Ascending aorta (tissue), 2 donors: Measurements from ENCODE around the gene RNF227. TPM values are rescaled to one million over a fixed set of nuclear protein-coding genes. Genes with fewer than 3 reads are reported as not detected.

Experiments used
- DNase-seq, 2 donors: peaks; one replicate each; pipeline ENCODE4 v3.0.0-alpha.2; 2019; ENCODE audit warnings: low spot score in 2 of 2
- H3K27ac ChIP-seq, 2 donors: fragments of 200-600 bp; sonication (generic); one replicate each; pipeline ENCODE4 v1.5.1; 2016 to 2017; ENCODE audit warnings: mild to moderate bottlenecking in 1 of 2
- H3K27me3 ChIP-seq: fragments of 200-600 bp; sonication (generic); one replicate; pipeline ENCODE4 v1.5.1; 2017
- H3K36me3 ChIP-seq, 2 donors: fragments of 200-600 bp; sonication (generic); one replicate each; pipeline ENCODE4 v1.5.1; 2016
- H3K4me1 ChIP-seq, 2 donors: fragments of 200-600 bp; sonication (generic); one replicate each; pipeline ENCODE4 v1.5.1; 2016 to 2017; ENCODE audit warnings: mild to moderate bottlenecking in 1 of 2
- H3K4me3 ChIP-seq, 2 donors: fragments of 200-600 bp; sonication (generic); one replicate each; pipeline ENCODE4 v1.5.1; 2016 to 2017; ENCODE audit warnings: mild to moderate bottlenecking in 1 of 2
- H3K9me3 ChIP-seq, 2 donors: fragments of 200-600 bp; sonication (generic); one replicate each; pipeline ENCODE4 v1.5.1; 2016
- CTCF ChIP-seq, 3 experiments: fragments of 200-600 bp in 2 of 3; fragments of 450-650 bp in 1 of 3; sonication (generic) in 2 of 3; IDR thresholded peaks; one replicate each; pipeline ENCODE4 v1.5.1; 2016 to 2019; ENCODE audit warnings: antibody characterized with exemption in 3 of 3, mild to moderate bottlenecking in 1 of 3, moderate library complexity in 1 of 3
- intact Hi-C: fragments of 100-400 bp; cut with DNase I; formaldehyde crosslinking; loops from one replicate; pipeline ENCODE4 v1.15.1; 2023
- total RNA-seq: library from RNA; depleted of rRNA; stranded (reverse); fragments of >200 nt; gene quantifications from one replicate; pipeline ENCODE4 v1.1.0, GENCODE V29; 2016

The RNF227 gene
- total RNA-seq, 1 donor from 2014 or later, result 0.32 TPM

GRCh38 chr17:7893187-7893880 lies 22.8 kb downstream of the RNF227 start:
- no peak for TF ChIP-seq CTCF (IDR thresholded peaks at IDR 0.05)
- H3K4me1 ChIP-seq, result peaks cover 14 to 17% of the 10 kb centered on the region in 2 donors
- H3K9me3 ChIP-seq, result no peaks in the 10 kb centered on the region
- peaks cover 50 to 65% of the 10 kb centered on the region in 2 donors for H3K36me3 ChIP-seq
- intact Hi-C loops, result no loop called here
- no peak overlapping the region for H3K4me3 ChIP-seq
- H3K27ac ChIP-seq, result no peak overlapping the region
- no peak for DNase-seq
- no peaks in the 10 kb centered on the region for H3K27me3 ChIP-seq

- H3K27me3 ChIP-seq, result no peaks in the 10 kb centered on the region
- peak; percentile 92 to 97 for DNase-seq
- intact Hi-C loops, result loop anchor here (2.0 kb wide), 2 partner anchors 25 to 27 kb away; no protein-coding TSS in a partner anchor
- peak overlapping the region; percentile 90 to 91 for H3K27ac ChIP-seq
- H3K36me3 ChIP-seq, result peaks cover 20 to 30% of the 10 kb centered on the region in 2 donors
- peak; percentile 46 to 53 (median 49) for TF ChIP-seq CTCF (IDR thresholded peaks at IDR 0.05)
- H3K4me1 ChIP-seq, result peaks cover 19 to 24% of the 10 kb centered on the region in 2 donors
- no peaks in the 10 kb centered on the region for H3K9me3 ChIP-seq
- H3K4me3 ChIP-seq, result peak overlapping the region in 1 of 2 donors; percentile 95
Observed at GRCh38 chr17:7889166-7889955, 26.7 kb downstream of the RNF227 start.

- Histone ChIP-seq H3K27ac (peak within 1 kb of the TSS; percentile 90 to 91), H3K4me1 (peaks cover 19 to 28% of the 10 kb centered on the region in 2 donors), H3K27me3 (no peaks in the 10 kb centered on the region), H3K9me3 (no peaks in the 10 kb centered on the region), H3K36me3 (peaks cover 10 to 20% of the 10 kb centered on the region in 2 donors), H3K4me3 (peak within 1 kb of the TSS; percentile 77 to 95)
- DNase-seq, result no peak
- intact Hi-C loops, result loop anchor here (2.0 kb wide), 2 partner anchors 26 kb away; no protein-coding TSS in a partner anchor
- TF ChIP-seq CTCF (IDR thresholded peaks at IDR 0.05), result no peak
Observed at GRCh38 chr17:7888184-7888920, 27.7 kb downstream of the RNF227 start, which contains the start of gene CHD3. Gene CHD3 (plus strand): TSS chr17:7888789. CDS start chr17:7889001, 212 bp downstream.

GRCh38 chr17:7887482-7888183 lies 28.5 kb downstream of the RNF227 start:
- peak; percentile 65 to 95 for DNase-seq
- H3K4me3 ChIP-seq, result peak overlapping the region; percentile 77 to 95
- H3K9me3 ChIP-seq, result no peaks in the 10 kb centered on the region
- no peaks in the 10 kb centered on the region for H3K27me3 ChIP-seq
- peaks cover 19 to 28% of the 10 kb centered on the region in 2 donors for H3K4me1 ChIP-seq
- TF ChIP-seq CTCF (IDR thresholded peaks at IDR 0.05), result no peak
- peaks cover 6 to 17% of the 10 kb centered on the region in 2 donors for H3K36me3 ChIP-seq
- intact Hi-C loops, result loop anchor here (1.0 to 2.0 kb wide), 5 partner anchors 25 to 53 kb away; partner anchors contain the start of genes CNTROB, KDM6B and NAA38
- H3K27ac ChIP-seq, result peak overlapping the region; percentile 90 to 91
